Testis (tissue), 2 donors: ENCODE measurements around the gene C1QTNF12.
A peak's percentile ranks its signal among the peaks of the same experiment; 100 is the strongest.

Experiments used
- POLR2A ChIP-seq: fragments of 450-650 bp; IDR thresholded peaks from one replicate; pipeline ENCODE4 v1.6.1; 2017; ENCODE audit warnings: antibody characterized with exemption, mild to moderate bottlenecking, moderate library complexity
- TF ChIP-seq, protein P1 (sequence below), 3 experiments: fragments of 450-650 bp in 2 of 3; fragments of 200-600 bp in 1 of 3; sonication (generic) in 1 of 3; IDR thresholded peaks; one replicate each; pipeline ENCODE4 v1.5.1; 2016 to 2019; ENCODE audit warnings: antibody characterized with exemption in 3 of 3, mild to moderate bottlenecking in 2 of 3, moderate library complexity in 1 of 3

GRCh38 chr1:1273512-1274298 is 27.2 kb upstream of the C1QTNF12 start, which contains the start of gene UBE2J2:
- TF ChIP-seq, protein P1, sequence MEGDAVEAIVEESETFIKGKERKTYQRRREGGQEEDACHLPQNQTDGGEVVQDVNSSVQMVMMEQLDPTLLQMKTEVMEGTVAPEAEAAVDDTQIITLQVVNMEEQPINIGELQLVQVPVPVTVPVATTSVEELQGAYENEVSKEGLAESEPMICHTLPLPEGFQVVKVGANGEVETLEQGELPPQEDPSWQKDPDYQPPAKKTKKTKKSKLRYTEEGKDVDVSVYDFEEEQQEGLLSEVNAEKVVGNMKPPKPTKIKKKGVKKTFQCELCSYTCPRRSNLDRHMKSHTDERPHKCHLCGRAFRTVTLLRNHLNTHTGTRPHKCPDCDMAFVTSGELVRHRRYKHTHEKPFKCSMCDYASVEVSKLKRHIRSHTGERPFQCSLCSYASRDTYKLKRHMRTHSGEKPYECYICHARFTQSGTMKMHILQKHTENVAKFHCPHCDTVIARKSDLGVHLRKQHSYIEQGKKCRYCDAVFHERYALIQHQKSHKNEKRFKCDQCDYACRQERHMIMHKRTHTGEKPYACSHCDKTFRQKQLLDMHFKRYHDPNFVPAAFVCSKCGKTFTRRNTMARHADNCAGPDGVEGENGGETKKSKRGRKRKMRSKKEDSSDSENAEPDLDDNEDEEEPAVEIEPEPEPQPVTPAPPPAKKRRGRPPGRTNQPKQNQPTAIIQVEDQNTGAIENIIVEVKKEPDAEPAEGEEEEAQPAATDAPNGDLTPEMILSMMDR (IDR thresholded peaks at IDR 0.05) = no peak
- peak; percentile 45 for TF ChIP-seq POLR2A
